ENCODE measurements around the gene LMF1. TPM values are rescaled to one million over a fixed set of nuclear protein-coding genes. Genes with fewer than 3 reads are reported as not detected.
"Not testable (repeated sequence)": the region's sequence is repeated elsewhere in the genome, so short reads cannot be mapped to it uniquely, and the experiment has no call there.

LMF1 gene
- polyA plus RNA-seq, 1 donor: 18.7 TPM

DNA sequence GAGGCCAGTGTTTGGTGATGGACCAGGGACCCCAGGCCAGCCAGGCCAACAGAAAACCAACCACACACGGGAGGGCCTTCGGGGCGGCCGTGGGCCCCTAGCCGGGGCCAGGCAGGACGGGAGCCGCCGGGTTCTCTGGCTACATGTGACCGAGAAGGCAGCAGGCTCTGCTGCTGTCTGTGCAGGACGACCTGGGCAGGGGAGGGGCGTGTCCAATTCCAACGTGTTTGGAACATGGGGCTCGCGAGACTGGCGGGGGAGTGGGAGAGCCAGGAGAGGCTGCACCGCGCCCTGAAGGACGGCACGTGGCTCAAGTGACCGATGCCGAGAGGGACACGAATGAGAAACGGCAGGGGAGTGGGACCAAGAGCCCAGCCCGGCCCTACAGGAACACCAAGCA is 75.4 kb downstream of the LMF1 start:
- DNase-seq: no peak

DNA sequence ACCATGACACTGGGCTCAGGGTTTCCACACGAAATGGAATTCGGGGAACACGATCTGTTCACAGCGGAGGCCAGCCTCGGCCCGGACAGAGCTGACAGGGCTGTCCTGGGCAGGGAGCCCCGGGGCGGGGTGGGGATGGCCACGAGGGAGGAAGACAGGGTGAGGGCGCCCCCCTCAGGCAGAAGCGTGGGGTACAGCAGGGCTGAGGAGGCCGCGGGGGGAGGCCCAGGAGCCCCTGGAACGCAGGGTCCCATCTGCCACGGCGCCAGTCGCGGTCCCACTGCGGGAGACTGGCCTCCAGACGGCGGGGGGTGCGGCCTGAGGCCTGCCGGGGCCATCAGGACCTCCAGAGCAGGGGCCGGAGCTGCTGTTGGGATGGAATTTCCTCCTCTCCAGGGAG is 75.9 kb downstream of the LMF1 start:
- DNase-seq: no peak

DNA sequence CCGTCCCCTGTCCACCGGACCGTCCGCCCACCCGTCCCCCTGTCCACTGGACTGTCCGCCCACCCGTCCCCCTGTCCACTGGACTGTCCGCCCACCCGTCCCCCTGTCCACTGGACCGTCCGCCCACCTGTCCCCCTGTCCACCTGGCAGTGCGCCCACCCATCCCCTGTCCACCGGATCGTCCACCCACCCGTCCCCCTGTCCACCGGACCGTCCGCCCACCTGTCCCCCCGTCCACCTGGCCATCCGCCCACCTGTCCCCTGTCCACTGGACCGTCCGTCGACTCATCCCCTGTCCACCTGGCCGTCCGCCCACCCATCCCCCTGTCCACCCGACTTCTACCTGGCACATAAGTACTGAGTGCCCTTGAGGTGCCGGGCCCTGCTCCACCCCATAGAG is 76.6 kb downstream of the LMF1 start:
- no peak for DNase-seq

GRCh38 chr16:893360-893759 is 77.4 kb downstream of the LMF1 start:
- DNase-seq: no peak

DNA sequence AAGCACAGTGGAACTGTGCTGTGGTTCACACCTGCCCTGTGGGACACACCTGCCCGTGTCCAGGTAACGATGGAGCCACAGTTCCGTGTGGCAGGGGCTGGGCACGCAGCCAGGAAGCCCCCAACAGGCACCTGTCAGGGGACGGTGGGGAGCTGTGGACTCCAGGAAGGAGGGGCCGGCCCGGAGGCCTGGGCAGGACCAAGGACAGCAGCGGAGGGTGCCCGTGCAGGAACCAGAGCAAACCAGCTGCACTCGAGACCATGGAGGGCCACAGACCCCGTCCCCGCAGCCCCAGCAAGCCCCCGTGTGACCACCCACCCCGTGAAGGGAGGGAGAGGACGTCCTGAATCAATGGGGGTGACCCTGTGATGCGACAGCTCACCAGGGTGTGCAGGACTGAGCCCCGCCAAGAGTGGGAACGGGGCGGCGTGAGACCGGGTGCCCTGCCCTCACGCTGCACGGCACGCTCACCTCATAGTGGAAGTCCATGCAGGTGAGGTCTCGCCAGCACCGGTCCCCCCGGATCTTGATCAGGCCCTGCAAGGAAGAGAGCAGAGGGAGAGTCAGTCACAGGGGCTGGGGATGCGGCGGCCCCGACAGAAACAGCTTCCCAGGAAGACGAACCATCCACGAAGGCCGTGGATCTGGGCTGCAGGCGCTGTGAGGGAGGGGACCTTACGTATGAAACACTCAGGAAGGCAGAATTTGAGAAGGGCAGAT is 78.1 kb downstream of the LMF1 start:
- DNase-seq: no peak

DNA sequence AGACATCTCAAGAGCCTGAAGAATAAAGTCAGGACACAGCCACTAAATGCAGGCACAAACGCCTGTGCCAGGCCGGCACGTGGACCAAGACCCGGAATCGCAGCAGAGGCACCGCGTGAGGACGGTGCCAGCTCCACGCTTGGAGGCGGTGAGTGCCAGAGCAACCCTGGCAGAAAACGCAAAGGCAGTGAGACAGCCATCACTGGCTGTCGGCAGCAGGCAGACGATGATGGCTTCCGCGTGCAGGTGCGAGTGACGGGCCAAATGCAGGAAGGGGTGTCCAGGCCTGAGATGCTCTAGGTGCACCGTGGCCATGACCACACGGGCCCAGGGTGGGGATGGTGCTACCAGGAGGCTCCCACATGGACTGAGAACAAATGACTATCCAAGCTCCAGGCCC is 78.8 kb downstream of the LMF1 start:
- no peak for DNase-seq

DNA sequence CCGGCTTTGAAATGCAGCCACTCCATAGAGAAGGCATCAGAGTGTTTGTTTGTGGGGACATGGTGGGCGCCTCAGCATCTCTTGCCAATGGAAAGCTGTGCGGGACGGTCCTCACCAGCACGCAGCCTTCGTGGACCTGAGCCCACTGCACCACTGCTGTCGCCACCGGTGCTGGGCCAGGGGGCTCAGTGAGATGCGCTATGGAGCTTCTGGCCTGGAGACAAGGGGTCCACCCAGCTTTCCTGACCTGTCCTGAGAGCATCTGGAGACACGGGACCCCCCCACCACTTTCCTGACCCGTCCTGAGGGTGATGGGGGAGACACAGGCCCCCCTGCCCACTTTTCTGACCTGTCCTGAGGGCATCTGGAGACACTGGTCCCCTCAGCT is 79.4 kb downstream of the LMF1 start:
- no peak for DNase-seq

DNA sequence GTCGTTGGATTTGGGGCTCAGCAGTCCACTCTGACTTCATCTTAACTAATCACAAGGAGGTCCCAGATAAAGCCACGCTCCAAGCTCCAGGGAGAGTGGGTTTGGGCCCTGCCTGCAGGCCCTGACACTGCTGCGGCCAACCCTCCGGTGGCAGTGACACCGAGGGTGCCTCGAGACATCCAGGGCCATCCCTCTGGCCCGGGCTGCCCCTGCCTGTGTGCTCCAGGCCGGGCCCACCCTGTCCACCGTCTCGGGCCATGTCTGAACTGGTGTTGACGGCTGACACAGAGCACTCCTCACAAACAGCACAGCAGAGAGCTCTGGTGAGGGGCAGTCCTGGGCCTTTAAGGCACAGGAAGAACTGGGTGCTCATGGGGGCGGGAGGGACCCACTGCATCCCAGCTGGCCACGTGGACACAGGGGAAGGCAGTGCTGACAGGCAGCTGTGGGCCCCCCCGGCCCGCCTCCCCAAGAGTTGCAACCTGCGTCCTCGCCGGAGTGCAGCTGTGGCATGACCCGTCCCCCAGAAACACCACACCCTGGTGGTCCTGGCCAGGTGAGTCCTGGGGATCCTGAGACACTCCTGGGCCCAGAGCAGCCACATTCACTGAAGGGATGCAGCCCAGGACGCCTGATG is 80.0 kb downstream of the LMF1 start:
- no peak for DNase-seq

DNA sequence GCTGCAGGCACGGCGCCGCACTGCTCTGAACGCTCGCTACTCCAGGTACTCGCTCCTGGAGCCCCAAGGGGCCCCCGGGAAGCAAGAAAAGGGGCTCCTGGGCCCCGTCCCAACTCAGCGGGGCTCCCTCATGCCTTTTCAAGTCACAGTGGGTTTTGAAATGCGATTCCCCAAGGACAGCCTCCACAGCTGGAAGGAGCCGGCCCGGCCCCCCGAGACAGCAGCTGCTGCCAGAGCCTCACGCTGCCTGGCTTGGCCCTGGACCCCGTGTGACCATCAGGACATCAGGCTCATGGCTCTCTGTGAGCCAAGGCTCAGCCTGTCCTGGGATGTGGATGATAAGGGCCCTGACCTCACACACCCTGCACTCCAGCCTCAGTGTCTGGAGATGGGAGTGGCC is 80.6 kb downstream of the LMF1 start:
- DNase-seq: no peak

- DNase-seq: no peak
Measured at GRCh38 chr16:889586-889985, 81.2 kb downstream of the LMF1 start.

DNA sequence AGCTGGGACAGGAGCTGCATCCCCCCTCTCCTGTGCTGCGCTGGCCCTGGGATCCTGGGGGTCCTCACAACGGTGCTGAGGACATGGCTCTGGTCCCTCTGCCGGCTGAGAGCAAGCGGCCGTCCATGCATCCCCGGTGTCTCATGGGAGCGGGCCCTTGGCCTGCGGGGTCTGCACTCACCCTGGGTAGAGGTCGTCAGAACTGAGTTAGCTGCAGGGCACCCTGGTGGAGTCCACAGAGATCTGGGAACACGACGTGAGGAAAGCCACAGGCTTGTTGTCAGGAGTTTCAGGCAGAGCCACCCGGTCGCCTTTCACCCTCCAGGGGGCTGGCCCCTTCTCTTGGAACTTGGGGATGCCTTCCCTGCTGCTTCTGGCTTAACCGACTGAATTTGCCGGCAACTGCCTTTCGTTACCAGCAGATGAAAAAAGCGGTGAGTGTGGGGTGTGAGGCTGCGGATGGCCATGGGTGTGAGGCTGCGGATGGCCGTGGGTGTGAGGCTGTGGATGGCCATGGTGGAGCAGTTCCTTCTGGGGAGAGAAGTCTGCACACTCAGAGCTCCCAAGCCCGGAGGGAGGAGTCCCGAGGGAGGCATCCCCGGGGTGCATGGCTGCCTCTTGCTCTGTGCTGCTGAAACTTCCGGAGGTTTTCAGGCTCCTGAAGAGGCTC is 81.7 kb downstream of the LMF1 start:
- no peak for DNase-seq

GRCh38 chr16:888456-888855 is 82.3 kb downstream of the LMF1 start:
- DNase-seq: not testable (repeated sequence)

DNA sequence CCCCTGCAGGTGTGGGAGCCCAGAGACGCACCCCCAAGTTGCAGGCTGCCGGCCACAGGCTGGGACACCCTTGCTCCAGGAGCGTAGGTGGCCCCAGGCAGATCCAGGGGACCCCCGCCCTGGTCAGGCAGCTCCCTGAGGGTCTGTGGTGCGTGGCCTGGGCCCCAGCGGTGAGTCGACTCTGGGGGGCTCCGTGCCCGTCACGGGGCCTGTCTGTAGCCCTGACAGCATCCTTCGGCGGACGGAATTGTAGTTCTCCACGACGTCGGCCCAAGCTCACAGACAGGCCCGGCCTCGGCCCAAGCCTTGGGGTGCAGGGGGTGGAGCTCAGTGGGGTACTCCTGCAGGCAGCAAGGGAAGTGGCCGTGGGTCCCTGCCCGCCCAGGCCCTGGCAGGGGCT is 82.9 kb downstream of the LMF1 start:
- DNase-seq: no peak

- DNase-seq: no peak
Measured at GRCh38 chr16:886802-887731, 83.7 kb downstream of the LMF1 start.

- DNase-seq: no peak
Measured at GRCh38 chr16:886084-886543, 84.7 kb downstream of the LMF1 start.

- DNase-seq: no peak
Measured at GRCh38 chr16:885391-885790, 85.4 kb downstream of the LMF1 start.

DNA sequence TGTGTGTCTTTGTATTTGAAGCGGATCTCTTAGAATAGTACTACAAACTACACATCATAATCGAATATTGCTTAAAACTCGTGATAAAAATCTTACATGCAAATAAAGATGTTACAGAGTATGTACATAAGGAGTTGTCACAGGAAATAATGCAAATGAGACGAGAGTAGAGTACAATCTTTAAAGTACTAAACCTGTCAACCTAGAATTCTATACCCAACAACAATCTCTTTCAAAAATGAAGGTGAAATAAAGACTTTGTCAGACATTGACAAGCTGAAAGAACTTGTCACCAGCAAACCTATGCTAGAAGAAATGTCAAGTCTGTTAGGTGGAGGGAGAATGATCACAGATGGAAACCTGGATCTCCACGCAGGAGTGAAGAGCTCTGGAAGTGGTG is 86.6 kb downstream of the LMF1 start:
- no peak for DNase-seq

GRCh38 chr16:883781-884180 is 87.0 kb downstream of the LMF1 start:
- DNase-seq: no peak

DNA sequence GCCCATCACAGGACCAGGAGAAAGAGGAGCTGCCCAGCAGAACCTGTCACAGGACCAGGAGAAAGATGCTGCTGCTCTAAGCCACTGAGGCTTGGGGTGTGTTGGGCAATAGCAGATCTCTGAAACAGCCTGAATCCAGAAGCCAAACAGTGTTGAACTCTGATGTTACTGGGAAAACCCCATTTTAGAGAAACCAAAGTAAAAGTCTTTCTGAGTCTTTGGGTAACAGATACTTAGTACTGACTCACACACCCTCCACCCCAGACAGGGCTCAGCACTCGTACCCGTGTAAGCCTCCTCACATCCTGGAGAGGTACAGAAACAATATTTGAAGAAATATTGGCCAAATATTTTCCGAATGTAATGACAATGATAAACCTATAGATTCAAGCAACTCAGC is 87.4 kb downstream of the LMF1 start:
- no peak for DNase-seq

DNA sequence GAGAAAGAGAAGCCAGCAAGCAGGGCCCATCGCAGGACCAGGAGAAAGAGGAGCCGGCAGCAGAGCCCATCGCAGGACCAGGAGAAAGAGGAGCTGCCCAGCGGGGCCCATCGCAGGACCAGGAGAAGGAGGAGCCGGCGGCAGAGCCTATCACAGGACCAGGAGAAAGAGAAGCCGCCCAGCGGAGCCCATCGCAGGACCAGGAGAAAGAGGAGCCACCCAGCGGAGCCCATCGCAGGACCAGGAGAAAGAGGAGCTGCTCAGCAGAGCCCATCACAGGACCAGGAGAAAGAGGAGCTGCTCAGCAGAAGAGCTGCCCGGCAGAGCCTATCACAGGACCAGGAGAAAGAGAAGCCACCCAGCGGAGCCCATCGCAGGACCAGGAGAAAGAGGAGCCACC is 88.1 kb downstream of the LMF1 start:
- DNase-seq: not testable (repeated sequence)

GRCh38 chr16:882256-882655 is 88.5 kb downstream of the LMF1 start:
- DNase-seq: no peak
